Glutamatergic neuron (in vitro differentiated cells): Measurements from ENCODE around the gene MAP3K13. TPM values are rescaled to one million over a fixed set of nuclear protein-coding genes. Genes with fewer than 3 reads are reported as not detected.
"Not testable (repeated sequence)": the region's sequence is repeated elsewhere in the genome, so short reads cannot be mapped to it uniquely, and the experiment has no call there.

Experiments used
- DNase-seq: peaks from one replicate; pipeline ENCODE4 v3.0.0; 2022
- H3K27ac Mint-ChIP-seq: one replicate; pipeline ENCODE4 v1.8.0; 2020; ENCODE audit warnings: mild to moderate bottlenecking, mixed read lengths, inconsistent platforms; ENCODE audit not compliant: unreplicated experiment
- H3K27me3 Mint-ChIP-seq: one replicate; pipeline ENCODE4 v1.8.0; 2020; ENCODE audit warnings: mild to moderate bottlenecking, moderate library complexity, mixed read lengths, inconsistent platforms; ENCODE audit not compliant: unreplicated experiment
- H3K36me3 Mint-ChIP-seq: one replicate; pipeline ENCODE4 v1.8.0; 2020; ENCODE audit warnings: mild to moderate bottlenecking, mixed read lengths, inconsistent platforms; ENCODE audit not compliant: unreplicated experiment
- H3K4me1 Mint-ChIP-seq: one replicate; pipeline ENCODE4 v1.8.0; 2020; ENCODE audit warnings: mild to moderate bottlenecking, low read depth, mixed read lengths, inconsistent platforms; ENCODE audit not compliant: unreplicated experiment
- H3K4me3 Mint-ChIP-seq: one replicate; pipeline ENCODE4 v1.8.0; 2020; ENCODE audit warnings: mild to moderate bottlenecking, mixed read lengths, inconsistent platforms; ENCODE audit not compliant: unreplicated experiment
- H3K9me3 Mint-ChIP-seq: one replicate; pipeline ENCODE4 v1.8.0; 2020; ENCODE audit warnings: mild to moderate bottlenecking, moderate library complexity, mixed read lengths, inconsistent platforms; ENCODE audit not compliant: unreplicated experiment
- total RNA-seq: library from RNA; stranded (reverse); fragmentation: NEBNext Ultra II Directional; extraction: Animal tissue kit (Norgen Biotek cat#: 25700); gene quantifications from one replicate; pipeline ENCODE4 v1.2.1, GENCODE V29; 2021; ENCODE audit not compliant: unreplicated experiment
- TF ChIP-seq, protein P1 (sequence below): fragments of 200-600 bp; sonication (generic); IDR thresholded peaks from one replicate; pipeline ENCODE4 v1.5.0; 2021; ENCODE audit not compliant: partially characterized antibody, unreplicated experiment

MAP3K13 gene
- total RNA-seq, 1 donor from 2014 or later: 110 TPM

DNA sequence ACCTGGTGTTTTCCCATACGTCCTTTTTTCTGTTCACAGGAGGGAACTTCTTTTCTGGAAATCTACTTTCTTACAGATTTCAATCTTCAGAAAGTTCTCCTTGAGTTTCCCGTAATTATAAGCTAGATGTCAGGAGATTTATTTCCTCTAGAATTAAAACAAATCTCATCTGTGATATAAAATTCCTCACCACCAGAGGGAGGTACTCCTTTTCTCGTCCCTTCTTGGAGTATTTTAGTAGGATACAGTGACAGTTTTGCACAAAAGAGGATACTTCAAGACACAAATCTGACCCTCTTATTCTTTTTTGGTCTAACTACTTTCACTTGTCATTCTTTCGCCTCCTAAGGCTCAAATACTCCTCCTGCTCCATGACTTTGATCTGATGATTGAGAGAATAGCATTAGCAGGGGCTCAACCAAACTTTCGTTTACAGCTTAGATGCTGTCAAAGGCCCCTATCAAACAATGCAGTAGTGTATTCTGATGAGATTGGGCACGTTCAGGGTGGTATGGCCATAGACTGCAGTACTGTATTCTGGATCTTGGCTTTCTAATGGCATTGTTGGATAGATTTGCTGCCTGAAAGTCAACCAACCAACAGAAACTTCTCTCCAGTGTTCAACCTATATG lies 97.9 kb downstream of the MAP3K13 start:
- Mint-ChIP-seq H3K27ac (no peak overlapping the region), H3K27me3 (peaks cover 2% of the 10 kb centered on the region), H3K4me3 (no peak overlapping the region), H3K4me1 (no peaks in the 10 kb centered on the region), H3K36me3 (peaks cover 20% of the 10 kb centered on the region), H3K9me3 (peaks cover 5% of the 10 kb centered on the region)
- TF ChIP-seq, protein P1, sequence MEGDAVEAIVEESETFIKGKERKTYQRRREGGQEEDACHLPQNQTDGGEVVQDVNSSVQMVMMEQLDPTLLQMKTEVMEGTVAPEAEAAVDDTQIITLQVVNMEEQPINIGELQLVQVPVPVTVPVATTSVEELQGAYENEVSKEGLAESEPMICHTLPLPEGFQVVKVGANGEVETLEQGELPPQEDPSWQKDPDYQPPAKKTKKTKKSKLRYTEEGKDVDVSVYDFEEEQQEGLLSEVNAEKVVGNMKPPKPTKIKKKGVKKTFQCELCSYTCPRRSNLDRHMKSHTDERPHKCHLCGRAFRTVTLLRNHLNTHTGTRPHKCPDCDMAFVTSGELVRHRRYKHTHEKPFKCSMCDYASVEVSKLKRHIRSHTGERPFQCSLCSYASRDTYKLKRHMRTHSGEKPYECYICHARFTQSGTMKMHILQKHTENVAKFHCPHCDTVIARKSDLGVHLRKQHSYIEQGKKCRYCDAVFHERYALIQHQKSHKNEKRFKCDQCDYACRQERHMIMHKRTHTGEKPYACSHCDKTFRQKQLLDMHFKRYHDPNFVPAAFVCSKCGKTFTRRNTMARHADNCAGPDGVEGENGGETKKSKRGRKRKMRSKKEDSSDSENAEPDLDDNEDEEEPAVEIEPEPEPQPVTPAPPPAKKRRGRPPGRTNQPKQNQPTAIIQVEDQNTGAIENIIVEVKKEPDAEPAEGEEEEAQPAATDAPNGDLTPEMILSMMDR: peak; percentile 34
- no peak for DNase-seq

DNA sequence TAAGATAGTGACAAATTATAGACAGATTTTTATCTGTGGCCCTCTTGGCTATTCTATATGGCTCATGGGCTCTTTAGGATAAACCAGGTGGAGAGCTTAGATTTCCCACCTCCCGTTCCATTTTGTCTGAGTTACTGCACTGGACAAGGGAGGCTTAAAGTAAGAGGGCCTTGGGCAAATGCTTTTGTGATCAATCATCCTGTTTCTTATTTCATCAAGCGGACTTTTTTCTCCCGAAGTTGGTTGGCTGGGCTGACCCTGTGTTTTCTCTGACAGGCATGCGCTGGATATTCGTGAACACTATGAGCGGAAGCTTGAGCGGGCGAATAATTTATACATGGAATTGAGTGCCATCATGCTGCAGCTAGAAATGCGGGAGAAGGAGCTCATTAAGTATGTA lies 102.5 kb downstream of the MAP3K13 start:
- no peaks in the 10 kb centered on the region for H3K4me1 Mint-ChIP-seq
- H3K9me3 Mint-ChIP-seq: peaks cover 2% of the 10 kb centered on the region
- H3K36me3 Mint-ChIP-seq: peaks cover 19% of the 10 kb centered on the region
- no peak overlapping the region for H3K27ac Mint-ChIP-seq
- H3K27me3 Mint-ChIP-seq: peaks cover 4% of the 10 kb centered on the region
- TF ChIP-seq, protein P1: no peak
- H3K4me3 Mint-ChIP-seq: no peak overlapping the region
- DNase-seq: no peak

DNA sequence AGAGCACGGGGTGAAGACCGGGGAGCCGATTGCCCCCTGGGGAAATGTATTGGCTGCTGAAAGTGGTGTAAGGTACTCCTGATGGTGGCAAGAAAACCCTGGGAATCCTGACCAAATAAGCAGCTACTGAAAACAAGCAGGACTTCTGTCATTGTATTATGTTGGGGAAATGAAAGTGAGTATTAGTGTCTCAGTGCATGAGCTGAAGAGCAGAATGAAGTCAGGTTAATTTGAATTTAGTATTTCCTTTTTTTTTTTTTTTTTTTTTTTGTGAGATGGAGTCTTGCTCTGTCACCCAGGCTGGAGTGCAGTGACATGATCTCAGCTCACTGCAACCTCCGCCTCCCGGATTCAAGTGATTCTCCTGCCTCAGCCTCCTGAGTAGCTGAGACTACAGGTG lies 103.2 kb downstream of the MAP3K13 start:
- H3K36me3 Mint-ChIP-seq: peaks cover 19% of the 10 kb centered on the region
- H3K27me3 Mint-ChIP-seq, H3K9me3 Mint-ChIP-seq, H3K4me1 Mint-ChIP-seq, H3K4me3 Mint-ChIP-seq, H3K27ac Mint-ChIP-seq, DNase-seq: not testable (repeated sequence)

DNA sequence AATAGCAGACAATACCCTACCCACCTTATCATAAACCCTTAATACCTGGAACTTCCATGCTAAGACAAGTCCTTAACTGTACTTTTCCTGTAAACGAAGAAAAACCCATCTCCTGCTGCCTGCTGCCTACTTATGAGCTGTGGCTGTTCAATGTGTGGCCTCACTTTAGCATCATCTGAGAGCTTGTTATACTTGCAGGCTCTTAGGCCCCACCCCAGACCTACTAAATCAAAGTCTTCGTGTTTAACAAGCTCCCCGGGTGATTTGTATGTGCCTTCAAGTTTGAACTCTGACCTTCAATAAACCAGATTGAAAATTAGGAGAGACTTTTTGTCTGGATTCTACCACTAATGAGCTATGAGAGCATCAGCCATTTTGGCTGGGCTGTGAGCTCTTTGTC lies 106.6 kb downstream of the MAP3K13 start:
- TF ChIP-seq, protein P1: no peak
- no peaks in the 10 kb centered on the region for H3K4me1 Mint-ChIP-seq
- peaks cover 2% of the 10 kb centered on the region for H3K27me3 Mint-ChIP-seq
- DNase-seq: no peak
- H3K4me3 Mint-ChIP-seq: no peak overlapping the region
- no peak overlapping the region for H3K27ac Mint-ChIP-seq
- H3K9me3 Mint-ChIP-seq: peaks cover 8% of the 10 kb centered on the region
- H3K36me3 Mint-ChIP-seq: peaks cover 10% of the 10 kb centered on the region

DNA sequence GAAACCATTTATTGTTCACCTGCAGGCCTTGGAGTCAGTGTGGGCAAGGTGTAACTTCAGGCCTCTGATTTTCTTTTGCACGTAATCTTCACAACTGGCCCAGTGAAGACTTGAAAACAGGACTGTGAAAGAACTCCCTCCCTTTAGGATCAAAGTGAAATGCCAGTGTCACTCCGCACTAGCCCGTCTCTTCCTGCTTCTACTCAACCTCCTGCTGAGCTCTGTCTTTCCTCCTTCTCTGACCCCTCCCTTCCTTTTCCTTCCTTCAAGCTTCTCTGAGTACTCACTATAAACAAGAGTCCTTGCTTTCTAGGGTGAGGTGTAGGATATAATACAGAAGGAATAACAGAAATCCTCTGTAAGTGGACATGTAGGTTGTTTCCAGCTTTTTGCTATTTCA lies 107.4 kb downstream of the MAP3K13 start:
- H3K36me3 Mint-ChIP-seq: peaks cover 8% of the 10 kb centered on the region
- DNase-seq: no peak
- H3K27me3 Mint-ChIP-seq: peaks cover 2% of the 10 kb centered on the region
- peaks cover 10% of the 10 kb centered on the region for H3K9me3 Mint-ChIP-seq
- TF ChIP-seq, protein P1: no peak
- H3K27ac Mint-ChIP-seq: no peak overlapping the region
- H3K4me3 Mint-ChIP-seq: no peak overlapping the region
- no peaks in the 10 kb centered on the region for H3K4me1 Mint-ChIP-seq
